HepG2 (cell line): Measurements from ENCODE around the gene FAM114A1. TPM values are rescaled to one million over a fixed set of nuclear protein-coding genes. Genes with fewer than 3 reads are reported as not detected.
"Not testable (repeated sequence)": the region's sequence is repeated elsewhere in the genome, so short reads cannot be mapped to it uniquely, and the experiment has no call there.

Experiments
- ATAC-seq: fragments of 200-7000 bp; cut with Tn5 transposase; 3 replicates; pipeline ENCODE4 v1.9.1; 2020; ENCODE audit warnings: mild to moderate bottlenecking, moderate library complexity
- BruUV-seq: library from RNA; stranded (reverse); fragments of 400-500 nt; replicated peaks from 2 replicates; lab custom pipeline; 2021; lab: Mats Ljungman, UMichigan
- CTCF ChIA-PET: fragments of 300-600 bp; formaldehyde crosslinking; extraction: SDS; loops from one replicate; lab custom pipeline; 2021; ENCODE audit warnings: low total read pairs, inconsistent platforms, low intra/inter-chr PET ratio; lab: Yijun Ruan, JAX
- POLR2A ChIA-PET: fragments of 350-600 bp; sonication (Branson Sonifier 250); formaldehyde crosslinking; loops from one replicate; lab custom pipeline; 2020; ENCODE audit warnings: antibody characterized with exemption, inconsistent platforms; lab: Yijun Ruan, JAX
- DNase-seq: peaks from one replicate; pipeline ENCODE4 v3.0.0-alpha.2; 2015; ENCODE audit warnings: low spot score
- FAIRE-seq: peaks from 3 replicates; lab custom pipeline; 2011; peaks lifted over from hg19 to GRCh38; lab: Jason Lieb, UNC
- H2AFZ ChIP-seq: one replicate; pipeline ENCODE4 v1.6.1; 2011; ENCODE audit warnings: low read length, inconsistent platforms
- H3K27ac ChIP-seq: fragments of 300-600 bp; 3 replicates; pipeline ENCODE4 v1.8.0; 2011; ENCODE audit warnings: mixed run types, mild to moderate bottlenecking, mixed read lengths, low read length, inconsistent platforms; ENCODE audit not compliant: insufficient read depth; ENCODE audit errors: extremely low read length
- H3K27me3 ChIP-seq, 2 experiments: fragments of 200-600 bp in 1 of 2; 2 replicates in 1 of 2; 3 replicates in 1 of 2; pipeline versions ENCODE4 v1.6.0 to v1.8.0; 2011; ENCODE audit warnings: low read length in 2 of 2, mild to moderate bottlenecking in 2 of 2, moderate library complexity in 2 of 2, inconsistent platforms in 1 of 2; ENCODE audit not compliant: insufficient read depth in 2 of 2, control insufficient read depth in 1 of 2
- H3K36me3 ChIP-seq, 2 experiments: fragments of 200-600 bp in 1 of 2; replicated peaks in 1 of 2; 2 replicates in 1 of 2; 3 replicates in 1 of 2; pipeline versions ENCODE4 v1.5.1 to v1.8.0; 2011; ENCODE audit warnings: low read length in 2 of 2, inconsistent platforms in 1 of 2; ENCODE audit not compliant: insufficient read depth in 2 of 2, control insufficient read depth in 1 of 2
- H3K4me1 ChIP-seq: 2 replicates; pipeline ENCODE4 v1.5.1; 2012; ENCODE audit warnings: low read length, inconsistent platforms; ENCODE audit not compliant: insufficient read depth
- H3K4me2 ChIP-seq: 2 replicates; pipeline ENCODE4 v1.6.0; 2011; ENCODE audit warnings: low read depth, low read length, inconsistent platforms
- H3K4me3 ChIP-seq, 3 experiments: fragments of 200-600 bp in 1 of 3; sonication (generic), shearing (Covaris generic) in 1 of 3; replicated peaks in 1 of 3; 2 replicates each; pipeline ENCODE4 v1.5.1; 2011 to 2016; ENCODE audit warnings: low read length in 3 of 3, inconsistent platforms in 2 of 3, low read depth in 2 of 3, mild to moderate bottlenecking in 2 of 3, control low read depth in 1 of 3, mixed read lengths in 1 of 3; ENCODE audit not compliant: insufficient read depth in 1 of 3
- H3K79me2 ChIP-seq: one replicate; pipeline ENCODE4 v1.6.1; 2011; ENCODE audit warnings: low read length, inconsistent platforms; ENCODE audit not compliant: insufficient read depth
- H3K9ac ChIP-seq: 2 replicates; pipeline ENCODE4 v1.6.0; 2011; ENCODE audit warnings: mild to moderate bottlenecking, low read depth, low read length, inconsistent platforms; ENCODE audit not compliant: insufficient read depth
- H3K9me3 ChIP-seq: 2 replicates; pipeline ENCODE4 v1.5.1; 2012; ENCODE audit warnings: mild to moderate bottlenecking, low read length
- H4K20me1 ChIP-seq: 2 replicates; pipeline ENCODE4 v1.6.0; 2011; ENCODE audit warnings: inconsistent platforms, mild to moderate bottlenecking, low read length, moderate library complexity; ENCODE audit not compliant: insufficient read depth
- DZIP1 ChIP-seq: sonication (generic); formaldehyde crosslinking; IDR thresholded peaks from 2 replicates; pipeline ENCODE4 v1.5.0; 2020; ENCODE audit warnings: mild to moderate bottlenecking, missing genetic modification reagents
- GPBP1L1 ChIP-seq: sonication (generic); formaldehyde crosslinking; IDR thresholded peaks from 2 replicates; pipeline ENCODE4 v1.5.0; 2020; ENCODE audit warnings: mild to moderate bottlenecking, missing genetic modification reagents
- YY1 ChIP-seq: IDR thresholded peaks from 2 replicates; pipeline ENCODE4 v1.6.1; 2011; ENCODE audit warnings: low read length, low read depth, moderate library complexity, mild to moderate bottlenecking; ENCODE audit not compliant: insufficient read depth, insufficient replicate concordance
- WGBS: methylation state at CpG from one replicate; pipeline ENCODE4 v1.1.6; 2017; ENCODE audit warnings: low lambda C conversion rate; 5-methylcytosine and 5-hydroxymethylcytosine counted together
- in situ Hi-C: cut with HindIII; loops from 2 replicates; pipeline ENCODE4 v1.10.0; 2017; ENCODE audit warnings: low pct_unique_long_range_greater_than_20kb; ENCODE audit not compliant: extremely low pct_ligation_motif_present
- intact Hi-C: fragments of 100-400 bp; cut with micrococcal nuclease; formaldehyde crosslinking; loops from one replicate; pipeline ENCODE4 v1.10.0; 2022; ENCODE audit not compliant: unreplicated experiment
- polyA plus RNA-seq, 8 experiments: library from polyadenylated mRNA; depleted of rRNA in 3 of 8; stranded (reverse) in 7 of 8; unstranded in 1 of 8; fragments of >200 nt; fragmentation: Illumina TruSeq in 4 of 8; extraction: Trizol in 4 of 8; gene quantifications; 2 replicates each; pipeline versions ENCODE4 v1.2.1 to v1.2.3, GENCODE V29; 2011 to 2016; ENCODE audit warnings: low read depth in 4 of 8, missing spikeins in 1 of 8, mixed read lengths in 1 of 8; ENCODE audit not compliant: insufficient read depth in 1 of 8
- total RNA-seq, 5 experiments: library from RNA; depleted of rRNA; stranded (reverse); fragments of >200 nt; fragmentation: Illumina TruSeq; extraction: Trizol; gene quantifications; 2 replicates each; pipeline ENCODE4 v1.2.3, GENCODE V29; 2016; ENCODE audit warnings: low read depth in 1 of 5

The FAM114A1 gene
- total and polyA plus RNA-seq, 2 of the 13 experiments (the other 11 are each of a cell fraction or from before 2014, with no cell fraction given): 61.0 to 76.9 TPM

- H4K20me1 ChIP-seq: no peaks in the 10 kb centered on the region
- no peak for DNase-seq
- intact Hi-C loops: no loop called here
- H3K36me3 ChIP-seq: peaks cover 17 to 67% of the 10 kb centered on the region in 2 experiments
- POLR2A ChIA-PET: no interaction called here
- BruUV-seq: no TSS peak
- H3K4me1 ChIP-seq: peaks cover 12% of the 10 kb centered on the region; the same call in 1 of the 2 replicates
- FAIRE-seq: no peak
- H3K4me2 ChIP-seq: no peak overlapping the region
- H3K79me2 ChIP-seq: no peaks in the 10 kb centered on the region
- H3K9me3 ChIP-seq: no peaks in the 10 kb centered on the region
- 96% methylated on average over 8 of the region's 8 CpGs for WGBS
- no peak overlapping the region for H2AFZ ChIP-seq
- no peak overlapping the region for H3K9ac ChIP-seq
- ATAC-seq: no peak
- no peak overlapping the region for H3K27ac ChIP-seq
- TF ChIP-seq YY1 (no peak), GPBP1L1 (CRISPR knock-in tag) (no peak), DZIP1 (CRISPR knock-in tag) (no peak)
- TF ChIP-seq, all 625 proteins: peak for 0
- in situ Hi-C loops: no loop called here
- Histone ChIP-seq H3K27me3 (no peaks in the 10 kb centered on the region), H3K4me3 (no peak overlapping the region)
- CTCF ChIA-PET: no interaction called here
These were observed 47.2 kb downstream of the FAM114A1 start for GRCh38 chr4:38914854-38915253.

- CTCF ChIA-PET, FAIRE-seq, H3K9me3 ChIP-seq, H3K4me1 ChIP-seq, H3K4me2 ChIP-seq, DNase-seq, in situ Hi-C loops, H3K4me3 ChIP-seq, H3K27me3 ChIP-seq, H4K20me1 ChIP-seq, H3K79me2 ChIP-seq, ATAC-seq, H2AFZ ChIP-seq, intact Hi-C loops, POLR2A ChIA-PET, H3K9ac ChIP-seq, BruUV-seq, H3K27ac ChIP-seq: not testable (repeated sequence)
- 98% methylated on average over 5 of the region's 5 CpGs for WGBS
- H3K36me3 ChIP-seq: peaks cover 17 to 61% of the 10 kb centered on the region in 2 experiments
These were observed 48.7 kb downstream of the FAM114A1 start for GRCh38 chr4:38916267-38916666.
